GM19035 (cell line): ENCODE measurements around the gene ZSCAN30.
"Not testable (repeated sequence)": the region's sequence is repeated elsewhere in the genome, so short reads cannot be mapped to it uniquely, and the experiment has no call there.

Experiments used
- ATAC-seq: cut with Tn5 transposase; IDR thresholded peaks from one replicate; pipeline ENCODE4 v1.9.1; 2021; ENCODE audit not compliant: unreplicated experiment

Gene ZSCAN30

DNA sequence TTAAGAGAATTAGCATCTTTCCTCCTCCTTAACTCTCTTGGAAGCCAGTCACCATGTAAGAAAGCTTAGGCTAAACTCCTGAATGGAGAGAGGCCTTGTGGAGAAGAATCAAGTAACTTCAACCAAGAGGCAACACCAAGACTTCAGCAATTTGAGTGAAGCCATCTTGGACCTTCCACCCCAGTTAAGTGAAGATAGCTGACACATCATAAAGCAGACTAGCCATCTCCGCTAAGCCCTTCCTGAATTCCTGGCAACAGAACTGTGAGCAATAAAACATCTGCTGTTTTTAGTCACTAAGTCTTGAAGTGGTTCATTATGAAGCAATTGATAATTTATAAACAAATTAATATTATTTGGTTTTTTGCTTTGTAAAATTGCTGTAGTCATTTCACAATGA lies 50.7 kb downstream of the ZSCAN30 start:
- no peak for ATAC-seq

DNA sequence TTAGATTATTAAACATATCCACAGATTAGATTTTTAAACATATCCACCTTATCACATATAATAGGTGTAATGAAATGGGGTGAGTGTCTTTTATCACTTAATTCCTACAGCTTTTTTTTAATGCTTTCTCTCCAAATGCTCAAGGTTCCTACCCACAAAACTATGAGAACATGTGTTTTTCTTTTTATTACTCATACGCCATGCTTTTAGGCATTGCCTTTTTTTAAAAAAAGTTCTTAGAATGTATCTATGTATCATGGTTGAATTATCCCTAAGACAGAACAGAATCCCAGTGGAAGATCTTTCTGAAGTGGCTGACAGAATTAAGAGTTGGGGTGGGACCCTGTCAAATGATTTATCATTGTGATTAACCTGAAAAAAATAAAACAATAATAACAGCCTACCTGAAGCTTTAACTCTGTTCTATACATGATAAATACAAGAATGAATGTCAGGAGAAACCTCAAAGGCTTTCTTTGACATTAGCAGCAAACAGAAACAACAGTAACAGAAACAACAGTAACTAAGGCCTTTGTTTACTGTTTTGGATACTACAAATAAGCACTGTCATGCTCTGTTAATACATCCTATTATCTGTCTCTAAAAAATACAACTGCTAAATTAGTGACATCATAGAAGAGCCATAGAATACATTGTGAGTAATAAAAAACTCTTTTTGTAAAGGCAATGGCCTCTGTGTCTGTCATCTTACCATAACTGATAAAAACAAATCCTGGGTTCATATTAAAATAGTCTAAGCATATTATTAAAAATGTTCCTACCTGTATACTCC lies 53.3 kb downstream of the ZSCAN30 start:
- no peak for ATAC-seq

DNA sequence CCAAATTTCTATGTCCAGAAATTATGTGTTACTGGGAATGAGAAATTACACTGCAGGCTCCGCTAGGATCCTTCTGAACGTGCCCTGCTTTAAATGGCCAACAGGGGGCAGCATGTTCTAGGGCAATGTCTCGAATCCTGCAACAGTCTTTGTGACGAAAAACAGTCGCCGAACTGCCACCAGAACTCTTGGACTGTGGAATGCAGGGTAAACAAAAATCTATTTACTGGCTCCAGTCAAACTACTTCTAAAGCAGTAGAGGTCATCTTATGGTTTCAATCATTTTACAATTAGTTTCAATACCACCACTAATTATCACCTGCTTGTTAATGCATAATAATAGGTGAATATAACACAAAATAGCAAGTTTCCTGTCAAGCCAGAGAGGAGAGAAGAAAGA lies 59.0 kb downstream of the ZSCAN30 start:
- peak; percentile 90 for ATAC-seq

DNA sequence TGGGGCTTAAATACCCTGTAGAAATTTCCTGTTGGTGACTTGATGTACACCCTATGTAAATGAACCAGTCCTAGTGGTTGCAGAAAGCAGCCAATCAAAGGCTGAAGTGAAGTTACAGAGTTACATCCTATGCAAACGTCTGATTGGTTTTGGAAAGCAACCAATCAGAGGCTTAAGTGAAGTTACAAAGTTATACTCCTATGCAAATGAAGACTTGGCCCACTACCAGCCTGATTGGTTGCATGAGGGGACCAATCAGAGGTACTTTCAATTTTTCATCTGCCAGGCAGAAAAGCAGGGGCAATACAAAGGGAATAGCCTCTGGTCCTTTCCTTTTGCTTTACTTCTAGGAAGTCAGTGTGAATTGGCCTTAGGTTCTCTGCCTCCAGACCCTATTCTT lies 62.8 kb downstream of the ZSCAN30 start:
- no peak for ATAC-seq

DNA sequence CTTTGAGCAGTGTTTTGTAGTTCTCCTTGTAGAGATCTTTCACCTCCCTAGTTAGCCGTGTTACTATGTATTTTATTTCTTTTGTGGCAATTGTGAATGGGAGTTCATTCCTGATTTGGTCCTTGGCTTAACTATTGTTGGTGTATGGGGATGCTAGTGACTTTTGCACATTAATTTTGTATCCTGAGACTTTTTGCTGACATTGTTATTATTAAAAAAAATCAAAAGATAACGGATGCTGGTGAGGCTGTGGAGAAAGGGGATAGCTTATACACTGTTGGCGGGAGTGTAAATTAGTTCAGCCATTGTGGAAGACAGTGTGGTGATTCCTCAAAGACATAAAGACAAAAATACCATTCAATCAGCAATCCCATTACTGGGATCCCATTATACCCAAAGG lies 66.2 kb downstream of the ZSCAN30 start:
- no peak for ATAC-seq

DNA sequence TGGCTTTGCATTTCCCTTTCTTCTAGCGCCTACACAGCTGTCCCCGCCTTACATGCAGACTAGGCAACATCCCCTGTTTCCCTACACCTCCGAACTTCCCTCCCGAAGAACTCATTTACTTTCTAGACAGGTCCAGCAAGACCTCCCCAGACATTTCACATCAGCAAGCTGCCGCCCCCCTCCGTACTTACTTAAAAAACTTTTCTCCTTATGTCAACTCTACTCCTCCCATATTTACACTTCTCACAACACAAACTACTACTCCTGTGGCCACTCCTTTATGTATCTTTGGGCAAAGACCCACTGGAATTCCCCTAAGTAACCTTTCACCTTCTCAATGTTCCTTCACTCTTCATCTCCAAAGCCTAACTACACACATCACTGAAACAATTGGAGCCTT lies 69.6 kb downstream of the ZSCAN30 start:
- no peak for ATAC-seq

DNA sequence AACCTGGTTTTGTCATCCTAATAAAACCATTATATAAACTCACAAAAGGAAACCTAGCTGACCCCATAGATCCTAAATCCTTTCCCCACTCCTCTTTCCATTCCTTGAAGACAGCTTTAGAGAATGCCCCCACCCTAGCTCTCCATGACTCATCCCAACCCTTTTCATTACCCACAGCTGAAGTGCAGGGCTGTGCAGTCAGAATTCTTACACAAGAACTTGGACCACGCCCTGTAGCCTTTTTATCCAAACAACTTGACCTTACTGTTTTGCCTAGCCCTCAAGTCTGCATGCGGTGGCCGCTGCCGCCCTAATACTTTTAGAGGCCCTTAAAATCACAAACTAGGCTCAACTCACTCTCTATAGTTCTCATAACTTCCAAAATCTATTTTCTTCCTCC lies 70.7 kb downstream of the ZSCAN30 start:
- not testable (repeated sequence) for ATAC-seq

DNA sequence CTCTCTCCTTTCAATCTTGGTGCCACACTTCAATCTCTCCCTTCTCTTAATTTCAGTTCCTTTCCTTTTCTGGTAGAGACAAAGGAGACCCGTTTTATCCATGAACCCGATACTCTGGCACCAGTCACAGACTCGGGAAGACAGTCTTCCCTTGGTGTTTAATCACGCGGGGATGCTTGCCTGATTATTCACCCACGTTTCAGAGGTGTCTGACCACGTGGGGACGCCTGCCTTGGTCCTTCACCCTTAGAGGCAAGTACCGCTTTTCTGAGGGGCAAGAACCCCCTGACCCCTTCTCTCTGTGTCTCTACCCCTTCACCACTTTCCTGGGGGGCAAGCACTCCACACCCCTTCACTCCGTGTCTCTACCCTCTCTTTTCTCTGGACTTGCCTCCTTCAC lies 73.4 kb downstream of the ZSCAN30 start:
- ATAC-seq = not testable (repeated sequence)

DNA sequence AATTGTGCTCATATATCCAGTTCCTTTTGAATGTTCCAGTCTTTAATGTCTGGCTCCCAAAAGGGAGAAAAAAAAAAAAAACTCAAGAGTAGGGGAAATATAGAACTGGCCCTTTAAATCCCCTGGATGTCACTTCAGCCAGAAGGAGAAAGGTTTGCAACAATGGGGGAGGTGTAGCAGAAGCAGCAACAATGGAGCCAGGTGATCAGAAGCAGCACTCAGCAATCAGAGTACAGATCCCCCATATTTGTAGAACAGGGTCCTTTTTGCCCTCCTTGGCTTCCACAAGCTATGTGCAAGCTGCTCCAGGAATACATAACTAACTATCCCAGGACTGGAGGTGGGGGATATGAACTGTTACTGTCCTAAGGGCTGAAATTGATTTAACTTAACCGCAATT lies 75.0 kb downstream of the ZSCAN30 start:
- no peak for ATAC-seq

DNA sequence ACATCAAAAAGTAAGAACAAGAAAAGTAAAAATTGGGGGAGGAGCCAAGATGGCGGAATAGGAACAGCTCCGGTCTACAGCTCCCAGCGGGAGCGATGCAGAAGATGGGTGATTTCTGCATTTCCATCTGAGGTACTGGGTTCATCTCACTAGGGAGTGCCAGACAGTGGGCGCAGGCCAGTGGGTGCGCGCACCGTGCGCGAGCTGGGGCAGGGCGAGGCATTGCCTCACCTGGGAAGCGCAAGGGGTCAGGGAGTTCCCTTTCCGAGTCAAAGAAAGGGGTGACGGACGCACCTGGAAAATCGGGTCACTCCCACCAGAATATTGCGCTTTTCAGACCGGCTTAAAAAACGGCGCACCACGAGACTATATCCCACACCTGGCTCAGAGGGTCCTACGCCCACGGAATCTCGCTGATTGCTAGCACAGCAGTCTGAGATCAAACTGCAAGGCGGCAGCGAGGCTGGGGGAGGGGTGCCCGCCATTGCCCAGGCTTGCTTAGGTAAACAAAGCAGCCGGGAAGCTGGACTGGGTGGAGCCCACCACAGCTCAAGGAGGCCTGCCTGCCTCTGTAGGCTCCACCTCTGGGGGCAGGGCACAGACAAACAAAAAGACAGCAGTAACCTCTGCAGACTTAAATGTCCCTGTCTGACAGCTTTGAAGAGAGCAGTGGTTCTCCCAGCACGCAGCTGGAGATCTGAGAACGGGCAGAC lies 84.1 kb downstream of the ZSCAN30 start:
- ATAC-seq = not testable (repeated sequence)

DNA sequence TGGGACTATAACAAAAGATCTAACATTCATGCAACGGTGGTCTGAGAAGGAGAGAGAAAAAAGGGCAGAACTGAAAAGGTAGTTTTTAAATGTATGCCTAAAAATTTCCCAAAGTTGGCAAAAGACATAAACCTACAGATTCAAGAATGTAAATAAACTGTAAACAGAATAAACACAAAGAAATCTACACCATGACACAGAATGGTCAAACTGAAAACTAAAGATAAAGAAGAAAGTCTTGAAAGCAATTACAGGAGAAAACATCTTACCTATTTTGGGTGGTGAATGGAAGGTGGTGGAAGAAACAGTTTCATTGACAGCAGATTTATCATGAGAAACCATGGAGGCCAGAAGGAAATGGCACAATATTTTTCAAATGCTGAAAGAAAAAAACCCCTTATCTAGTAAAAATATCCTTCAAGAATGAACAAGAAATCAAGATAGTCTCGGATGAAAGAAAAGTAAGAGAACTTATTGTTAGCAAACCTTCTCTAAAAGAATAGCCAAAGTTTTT lies 84.8 kb downstream of the ZSCAN30 start:
- ATAC-seq = no peak

DNA sequence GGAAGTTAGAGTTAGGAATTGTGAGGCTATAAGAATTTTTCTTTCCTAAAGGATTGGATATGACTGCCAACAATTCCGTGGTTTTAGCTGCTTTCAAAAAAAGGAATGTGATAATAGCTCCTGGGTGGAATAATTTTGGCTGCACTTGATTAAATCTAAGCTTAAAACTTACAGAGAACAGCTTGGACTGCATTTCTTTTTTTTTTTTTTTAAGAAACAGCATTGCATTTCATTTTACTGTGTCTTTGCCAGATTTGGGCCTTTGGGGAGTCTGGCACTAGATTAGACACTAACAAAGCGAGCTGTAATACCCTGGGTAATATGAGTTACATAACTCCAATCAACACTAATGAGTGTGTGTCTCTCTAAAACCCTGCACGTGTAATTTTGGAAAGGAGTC lies 87.0 kb downstream of the ZSCAN30 start:
- ATAC-seq = no peak

DNA sequence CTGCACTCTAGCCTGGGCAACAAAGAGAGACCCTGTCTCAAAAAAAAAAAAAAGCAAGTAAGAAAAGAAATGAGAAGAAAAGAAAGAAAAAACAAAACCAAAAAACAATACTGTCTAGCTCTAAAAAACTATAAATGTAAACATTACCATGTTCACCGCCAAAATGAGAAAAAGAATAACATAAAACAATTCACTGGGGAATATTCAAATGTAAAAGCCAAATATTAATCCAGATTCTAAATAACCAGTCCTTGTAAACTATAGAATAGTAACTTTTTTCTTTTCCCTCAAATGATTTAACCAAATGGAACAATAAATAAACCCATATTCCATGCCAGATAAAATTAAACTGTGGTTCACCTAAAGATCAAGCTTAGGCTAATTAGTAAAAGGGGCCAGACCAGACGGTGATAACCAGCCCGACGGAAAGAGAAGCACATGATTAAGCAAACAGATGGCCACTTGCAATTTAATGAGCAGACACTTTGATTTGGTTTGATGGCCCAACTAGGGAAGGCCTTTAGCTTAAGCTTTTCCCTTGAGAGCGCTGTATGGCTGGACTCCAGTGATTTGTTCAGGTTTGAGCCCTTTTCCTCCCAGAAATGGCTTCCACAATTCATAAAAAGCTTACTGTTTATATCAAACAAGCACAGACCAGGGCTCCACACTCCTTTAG lies 88.6 kb downstream of the ZSCAN30 start:
- no peak for ATAC-seq
